HG02981 (cell line): ENCODE measurements around the gene ADAR.

Source experiments
- ATAC-seq: cut with Tn5 transposase; IDR thresholded peaks from one replicate; pipeline ENCODE4 v1.9.1; 2021; ENCODE audit warnings: mild to moderate bottlenecking, moderate library complexity; ENCODE audit not compliant: unreplicated experiment

The ADAR gene

DNA sequence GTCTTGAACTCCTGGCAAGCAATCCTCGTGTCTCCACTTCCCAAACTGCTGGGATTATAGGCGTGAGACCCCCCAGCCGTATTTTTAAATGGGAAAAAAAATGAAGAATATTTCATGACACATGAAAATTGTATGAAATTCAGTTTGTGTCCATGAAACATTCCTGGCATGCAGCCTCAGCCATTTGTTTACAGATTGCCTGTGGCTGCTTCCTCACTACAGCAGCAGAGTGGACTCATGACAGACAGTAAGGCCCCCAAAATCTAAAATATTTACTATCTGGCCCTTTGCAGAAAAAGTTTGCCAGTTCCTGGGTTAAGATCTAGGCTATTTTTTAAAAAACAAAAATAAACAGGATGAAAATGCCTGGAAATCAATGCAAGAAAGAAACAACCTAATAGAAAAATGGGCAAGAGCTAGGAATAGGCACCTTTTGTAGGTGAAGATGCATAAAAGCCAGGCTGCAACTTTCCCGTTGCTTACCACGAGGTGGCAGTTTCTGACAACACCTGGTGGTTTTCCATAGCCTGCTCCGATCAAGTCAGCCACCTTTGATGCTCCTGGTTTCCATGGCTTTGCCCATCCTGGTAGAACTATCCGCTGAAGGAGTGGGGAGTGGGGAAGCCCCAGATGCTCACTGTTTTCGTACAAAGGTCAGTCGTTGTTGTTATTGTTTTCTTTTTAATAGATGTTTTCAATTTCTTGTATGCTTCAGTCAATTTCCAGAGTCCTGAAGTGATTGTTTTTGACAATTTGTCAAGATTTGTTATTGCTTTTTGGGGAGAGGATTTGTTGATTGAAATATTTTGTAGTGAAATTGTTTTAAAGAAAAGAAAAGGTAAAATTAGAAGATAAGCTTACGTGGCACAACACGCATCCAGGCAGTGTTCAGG, 73.8 kb downstream of the ADAR start:
- no peak for ATAC-seq
